ENCODE data around the gene LYRM1. TPM values are rescaled to one million over a fixed set of nuclear protein-coding genes. Genes with fewer than 3 reads are reported as not detected.
A peak's percentile ranks its signal among the peaks of the same experiment; 100 is the strongest.

LYRM1 gene
- polyA plus RNA-seq, 2 of the 4 experiments (the other 2 are of a cell fraction), result 38.6 to 44.0 TPM

- ATAC-seq (no peak), DNase-seq (ENCODE audit: low read depth in 1 of 2, low spot score in 1 of 2) (no peak), FAIRE-seq (no peak)
- WGBS (ENCODE audit: missing lambda C conversion rate), result 63% methylated on average over 5 of the region's 5 CpGs
- no peak for TF ChIP-seq TP53 (CRISPR knock-in tag; IDR thresholded peaks at IDR 0.05)
- TF ChIP-seq HMGXB4 (CRISPR knock-in tag; IDR thresholded peaks at IDR 0.05; ENCODE audit: borderline replicate concordance), result no peak
- no peak for TF ChIP-seq POLR2A (IDR thresholded peaks at IDR 0.05; ENCODE audit: low read length)
- TF ChIP-seq EHMT2 (IDR thresholded peaks at IDR 0.05; ENCODE audit: low read depth), result no peak
- TF ChIP-seq E2F6 (IDR thresholded peaks at IDR 0.05; ENCODE audit: borderline replicate concordance, low read depth), result no peak
- no peak for TF ChIP-seq ELK1 (IDR thresholded peaks at IDR 0.05; ENCODE audit: low read depth, low read length)
- TF ChIP-seq HES2 (IDR thresholded peaks at IDR 0.05), result no peak
- TF ChIP-seq REST (IDR thresholded peaks at IDR 0.05), result no peak
- TF ChIP-seq RCOR1 (IDR thresholded peaks at IDR 0.05; ENCODE audit: low read depth, low read length), result no peak
- no peak for TF ChIP-seq ZSCAN20 (CRISPR knock-in tag; IDR thresholded peaks at IDR 0.05)
- no peak for TF ChIP-seq ZFP36 (IDR thresholded peaks at IDR 0.05; ENCODE audit: borderline replicate concordance, partially characterized antibody)
- no peak for TF ChIP-seq HEYL (CRISPR knock-in tag; IDR thresholded peaks at IDR 0.05)
- no peak for TF ChIP-seq RNF2 (IDR thresholded peaks at IDR 0.05; ENCODE audit: borderline replicate concordance, low read depth)
- no peak for TF ChIP-seq HDAC2 (IDR thresholded peaks at IDR 0.05)
- Histone ChIP-seq H3K4me1 (peaks cover 61% of the 10 kb centered on the region), H3K27ac (peak overlapping the region; percentile 70 to 77; a peak in 4 of 6 replicates), H3K4me3 (no peak overlapping the region), H3K9me3 (no peaks in the 10 kb centered on the region), H3K4me2 (peak overlapping the region; percentile 70)
- ChIA-PET CTCF (interaction anchor here (0.6 to 9.6 kb wide), 5 partner anchors 11 to 253 kb away, joined by 3 to 60 read pairs (median 3); no protein-coding TSS in a partner anchor), POLR2A (no interaction called here)
These were observed 3.4 kb downstream of the LYRM1 start for GRCh38 chr16:20903899-20904506.

- POLR2A ChIA-PET, result no interaction called here
- Histone ChIP-seq H3K4me3 (no peak overlapping the region), H3K9me3 (no peaks in the 10 kb centered on the region), H3K27ac (peak overlapping the region; percentile 70 to 77; a peak in 4 of 6 replicates), H3K4me2 (peak overlapping the region; percentile 70), H3K4me1 (peaks cover 60% of the 10 kb centered on the region)
- WGBS (ENCODE audit: missing lambda C conversion rate), result 65% methylated on average over 3 of the region's 3 CpGs
- DNase-seq (ENCODE audit: low read depth in 1 of 2, low spot score in 1 of 2) (no peak), FAIRE-seq (no peak), ATAC-seq (no peak)
- TF ChIP-seq JUNB (IDR thresholded peaks at IDR 0.05), result no peak
- TF ChIP-seq HMGXB4 (CRISPR knock-in tag; IDR thresholded peaks at IDR 0.05; ENCODE audit: borderline replicate concordance), result no peak
- no peak for TF ChIP-seq HDAC2 (IDR thresholded peaks at IDR 0.05)
- no peak for TF ChIP-seq ZNF302 (CRISPR knock-in tag; IDR thresholded peaks at IDR 0.05)
- TF ChIP-seq GATA3 (IDR thresholded peaks at IDR 0.05; ENCODE audit: borderline replicate concordance), result no peak
- TF ChIP-seq POLR2AphosphoS2 (conservative IDR thresholded peaks at IDR 0.05; ENCODE audit: low read length), result no peak
- TF ChIP-seq POLR2A (IDR thresholded peaks at IDR 0.05; ENCODE audit: low read length), result no peak
- no peak for TF ChIP-seq EHF (CRISPR knock-in tag; IDR thresholded peaks at IDR 0.05)
- TF ChIP-seq ESRRA (IDR thresholded peaks at IDR 0.05; ENCODE audit: borderline replicate concordance, low read length), result no peak
- no peak for TF ChIP-seq RAD21 (conservative IDR thresholded peaks at IDR 0.05 in 1 of 2, IDR thresholded peaks at IDR 0.05 in 1 of 2)
- TF ChIP-seq ELK1 (IDR thresholded peaks at IDR 0.05; ENCODE audit: low read depth, low read length), result no peak
- TF ChIP-seq NPAS2 (CRISPR knock-in tag; IDR thresholded peaks at IDR 0.05; ENCODE audit: borderline replicate concordance), result no peak
- CTCF ChIA-PET, result interaction anchor here (0.6 to 9.6 kb wide), 5 partner anchors 10 to 57 kb away, joined by 3 to 60 read pairs (median 3); no protein-coding TSS in a partner anchor
These were observed 4.0 kb downstream of the LYRM1 start for GRCh38 chr16:20904507-20905081.
